AG04449 (cell line): ENCODE results near the gene TFB2M.
A peak's percentile ranks its signal among the peaks of the same experiment; 100 is the strongest.

Experiments
- CTCF ChIA-PET: fragments of 350-600 bp; formaldehyde crosslinking; extraction: SDS; loops from one replicate; lab custom pipeline; 2021; ENCODE audit warnings: antibody characterized with exemption; lab: Yijun Ruan, JAX
- POLR2A ChIA-PET: fragments of 400-600, 350-600 bp; formaldehyde crosslinking; extraction: SDS; loops from one replicate; lab custom pipeline; 2020; ENCODE audit warnings: antibody characterized with exemption, inconsistent platforms; lab: Yijun Ruan, JAX
- DNase-seq: peaks from one replicate; pipeline ENCODE4 v3.0.0-alpha.2; 2010; ENCODE audit warnings: low read depth, low spot score
- H3K4me3 ChIP-seq: 2 replicates; pipeline ENCODE4 v1.5.1; 2011; ENCODE audit warnings: low read depth, mild to moderate bottlenecking, control low read depth, low read length
- TF ChIP-seq, protein P1 (sequence below): IDR thresholded peaks from one replicate; pipeline ENCODE4 v1.5.1; 2011; ENCODE audit warnings: mild to moderate bottlenecking, moderate library complexity, low read length, control low read depth, inconsistent platforms; ENCODE audit not compliant: insufficient read depth; ENCODE audit errors: missing control alignments

TFB2M gene

GRCh38 chr1:246497331-246497915 is 68.6 kb downstream of the TFB2M start:
- CTCF ChIA-PET = interaction anchor here (0.6 to 2.8 kb wide), 25 partner anchors 9 to 487 kb away, joined by 3 to 24 read pairs (median 4); partner anchors contain the start of gene SMYD3
- POLR2A ChIA-PET = no interaction called here
- DNase-seq = no peak
- H3K4me3 ChIP-seq = no peak overlapping the region
- TF ChIP-seq, protein P1, sequence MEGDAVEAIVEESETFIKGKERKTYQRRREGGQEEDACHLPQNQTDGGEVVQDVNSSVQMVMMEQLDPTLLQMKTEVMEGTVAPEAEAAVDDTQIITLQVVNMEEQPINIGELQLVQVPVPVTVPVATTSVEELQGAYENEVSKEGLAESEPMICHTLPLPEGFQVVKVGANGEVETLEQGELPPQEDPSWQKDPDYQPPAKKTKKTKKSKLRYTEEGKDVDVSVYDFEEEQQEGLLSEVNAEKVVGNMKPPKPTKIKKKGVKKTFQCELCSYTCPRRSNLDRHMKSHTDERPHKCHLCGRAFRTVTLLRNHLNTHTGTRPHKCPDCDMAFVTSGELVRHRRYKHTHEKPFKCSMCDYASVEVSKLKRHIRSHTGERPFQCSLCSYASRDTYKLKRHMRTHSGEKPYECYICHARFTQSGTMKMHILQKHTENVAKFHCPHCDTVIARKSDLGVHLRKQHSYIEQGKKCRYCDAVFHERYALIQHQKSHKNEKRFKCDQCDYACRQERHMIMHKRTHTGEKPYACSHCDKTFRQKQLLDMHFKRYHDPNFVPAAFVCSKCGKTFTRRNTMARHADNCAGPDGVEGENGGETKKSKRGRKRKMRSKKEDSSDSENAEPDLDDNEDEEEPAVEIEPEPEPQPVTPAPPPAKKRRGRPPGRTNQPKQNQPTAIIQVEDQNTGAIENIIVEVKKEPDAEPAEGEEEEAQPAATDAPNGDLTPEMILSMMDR = peak; percentile 52

DNA sequence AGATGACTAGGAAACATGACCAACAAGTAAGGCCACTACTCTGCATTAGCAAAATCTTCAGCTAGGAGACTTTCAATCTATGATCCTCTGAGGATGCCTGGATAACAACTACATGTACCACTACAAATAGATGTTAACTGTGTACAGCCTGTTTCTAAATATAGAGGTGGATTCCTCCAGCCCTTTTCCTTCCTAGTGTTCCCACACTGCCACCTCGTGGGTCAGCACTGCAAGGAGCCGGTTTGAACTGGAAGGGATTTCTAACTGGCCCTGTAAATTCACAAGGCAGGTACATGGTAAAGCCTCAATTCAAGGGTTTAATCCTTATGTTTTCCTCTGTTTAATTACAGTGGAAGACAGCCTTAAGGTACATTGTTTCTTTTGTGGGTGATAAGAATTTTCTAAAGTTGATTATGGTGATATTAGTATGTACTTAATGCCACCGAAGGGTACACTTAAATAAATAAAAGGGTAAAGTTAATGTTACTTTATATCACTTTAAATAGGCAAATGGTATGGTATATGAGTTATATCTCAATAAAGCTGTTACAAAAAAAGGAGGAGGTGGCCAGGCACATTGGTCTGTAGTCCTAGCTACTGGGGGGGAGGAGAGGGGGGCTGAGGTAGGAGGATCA is 73.3 kb downstream of the TFB2M start:
- CTCF ChIA-PET = interaction anchor here (0.6 to 8.1 kb wide), 28 partner anchors 9 to 1451 kb away, joined by 3 to 99 read pairs (median 4); no protein-coding TSS in a partner anchor
- POLR2A ChIA-PET = no interaction called here
- TF ChIP-seq, protein P1 = peak; percentile 81
- peak; percentile 29 for DNase-seq
- H3K4me3 ChIP-seq = no peak overlapping the region

DNA sequence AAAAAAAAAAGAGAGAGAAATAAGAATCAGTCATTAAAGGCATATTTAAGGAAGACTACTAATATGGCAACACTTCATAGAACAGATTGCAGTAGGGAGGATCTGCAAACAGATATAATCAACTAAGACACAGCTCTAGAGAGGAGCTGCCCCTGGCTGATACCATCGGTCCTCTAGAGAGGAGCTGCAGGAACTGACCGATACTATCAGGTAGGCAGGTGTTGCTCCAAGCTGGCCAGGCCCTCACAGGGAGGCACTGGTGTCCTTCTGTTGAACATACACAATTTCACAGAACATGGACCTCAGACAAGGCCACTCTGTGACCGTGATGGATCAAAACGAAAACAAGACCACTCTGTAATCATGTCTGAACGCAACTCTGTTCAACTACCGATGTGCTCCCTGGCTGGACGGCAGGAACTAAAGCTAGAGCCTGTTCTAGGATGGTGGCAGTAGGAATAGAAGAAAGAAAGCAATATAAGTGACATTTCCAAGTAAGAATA is 74.5 kb downstream of the TFB2M start:
- TF ChIP-seq, protein P1 = no peak
- DNase-seq = no peak
- ChIA-PET CTCF (interaction anchor here (0.6 to 8.1 kb wide), 14 partner anchors 8 to 1407 kb away, joined by 3 to 99 read pairs (median 6); no protein-coding TSS in a partner anchor), POLR2A (no interaction called here)
- no peak overlapping the region for H3K4me3 ChIP-seq
